H4 (cell line): ENCODE data around the gene CCDC39. TPM values are rescaled to one million over a fixed set of nuclear protein-coding genes. Genes with fewer than 3 reads are reported as not detected.
"Not testable (repeated sequence)": the region's sequence is repeated elsewhere in the genome, so short reads cannot be mapped to it uniquely, and the experiment has no call there.

Source experiments
- DNase-seq: peaks from one replicate; pipeline ENCODE4 v3.0.0-alpha.2; 2015; ENCODE audit warnings: low spot score
- total RNA-seq: library from RNA; depleted of rRNA; stranded (reverse); fragments of >200 nt; shearing (Covaris generic); gene quantifications from 2 replicates; pipeline ENCODE4 v1.2.3, GENCODE V29; 2014

Gene CCDC39
- total RNA-seq, 1 experiment from 2014 or later, result not detected

DNA sequence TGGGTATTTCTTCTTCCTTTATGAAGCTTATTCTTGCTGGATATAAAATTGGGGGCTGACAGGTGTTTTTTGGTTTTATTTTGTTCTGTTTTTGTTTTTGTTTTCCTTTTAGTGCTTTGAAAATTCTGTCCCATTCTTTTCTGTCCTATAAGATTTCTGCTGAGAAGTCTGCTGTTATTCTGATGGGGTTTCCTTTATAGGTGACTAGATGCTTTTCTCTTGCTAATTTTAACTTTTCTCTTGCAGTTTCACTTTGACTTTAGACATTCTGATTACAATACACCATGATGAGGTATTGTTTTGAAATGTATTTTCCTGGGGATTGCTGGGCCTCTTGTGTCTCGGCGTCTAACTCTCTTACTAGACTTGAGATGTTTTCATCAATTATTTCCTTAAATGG is 54.6 kb downstream of the CCDC39 start:
- no peak for DNase-seq

DNA sequence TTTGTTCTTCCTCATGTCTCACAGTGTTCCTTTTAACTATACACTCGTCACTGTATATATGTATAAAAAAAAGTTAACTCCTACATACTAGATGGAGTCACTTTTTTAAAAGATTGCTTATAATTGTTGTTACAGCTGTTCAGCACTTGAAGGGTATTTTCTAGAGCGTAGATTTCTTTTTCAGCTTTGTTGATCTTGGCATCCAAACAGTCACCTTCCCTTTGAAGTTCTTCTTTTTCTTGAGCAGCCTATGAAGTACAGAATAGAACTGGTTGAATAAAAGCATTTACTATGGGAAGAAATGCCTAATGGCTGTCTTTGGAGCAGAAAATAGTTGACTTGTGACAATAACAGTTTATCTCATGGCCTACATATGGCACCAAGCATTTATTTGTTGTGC is 59.6 kb downstream of the CCDC39 start:
- no peak for DNase-seq

DNA sequence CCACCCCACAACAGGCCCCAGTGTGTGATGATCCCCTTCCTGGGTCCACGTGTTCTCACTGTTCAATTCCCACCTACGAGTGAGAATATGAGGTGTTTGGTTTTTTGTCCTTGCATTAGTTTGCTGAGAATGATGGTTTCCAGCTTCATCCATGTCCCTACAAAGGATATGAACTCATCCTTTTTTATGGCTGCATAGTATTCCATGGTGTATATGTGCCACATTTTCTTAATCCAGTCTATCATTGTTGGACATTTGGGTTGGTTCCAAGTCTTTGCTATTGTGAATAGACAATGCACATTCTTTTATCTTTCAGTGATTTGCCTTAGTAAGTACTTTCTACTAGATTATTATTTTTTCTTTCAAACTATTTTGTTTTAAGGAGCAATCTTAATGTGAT is 60.7 kb downstream of the CCDC39 start:
- DNase-seq, result not testable (repeated sequence)

GRCh38 chr3:180617049-180617448 is 62.2 kb downstream of the CCDC39 start:
- DNase-seq, result peak; percentile 22

DNA sequence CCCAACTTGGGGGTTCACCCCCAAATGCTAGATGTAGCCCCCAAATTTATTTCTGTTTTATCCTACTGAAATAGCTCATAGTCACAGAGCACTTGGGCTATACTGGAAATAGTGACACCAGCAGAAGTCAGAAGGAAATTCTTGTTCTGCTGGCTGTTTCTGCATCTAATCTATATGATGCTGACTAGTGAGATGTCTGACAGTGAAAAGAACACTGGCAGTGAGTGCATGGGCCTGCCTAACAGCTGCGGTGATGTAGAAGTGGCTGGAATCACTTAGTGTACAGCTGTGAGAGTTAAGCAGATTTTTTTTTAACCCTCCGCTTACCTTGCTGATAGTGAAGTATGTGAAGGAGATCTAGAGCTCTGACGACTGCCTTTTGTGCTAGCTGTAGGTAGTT is 63.3 kb downstream of the CCDC39 start:
- DNase-seq, result no peak

DNA sequence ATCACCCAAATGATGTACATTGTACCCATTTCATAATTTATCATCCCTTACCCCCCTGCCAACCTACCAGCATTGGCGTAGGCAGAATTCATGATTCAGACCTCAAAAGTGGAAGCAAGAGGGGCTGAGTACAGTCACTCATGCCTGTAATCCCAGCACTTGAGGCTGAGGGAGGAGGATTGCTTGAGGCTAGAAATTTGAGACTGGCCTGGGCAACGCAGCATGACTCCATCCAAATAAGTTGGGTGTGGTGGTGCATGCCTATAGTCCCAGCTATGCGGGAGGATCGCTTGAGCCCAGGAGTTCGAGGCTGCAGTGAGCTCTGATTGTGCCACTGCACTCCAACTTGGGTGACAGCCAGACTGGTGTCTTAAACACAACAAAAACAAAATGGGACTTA is 66.9 kb downstream of the CCDC39 start:
- DNase-seq, result no peak

GRCh38 chr3:180611006-180611405 is 68.3 kb downstream of the CCDC39 start:
- DNase-seq, result no peak

- peak; percentile 98 for DNase-seq
Measured at GRCh38 chr3:180601688-180602666, 77.3 kb downstream of the CCDC39 start, which contains the start of gene TTC14. Gene TTC14 (plus strand): TSS chr3:180602163. CDS start chr3:180602262, 99 bp downstream.

DNA sequence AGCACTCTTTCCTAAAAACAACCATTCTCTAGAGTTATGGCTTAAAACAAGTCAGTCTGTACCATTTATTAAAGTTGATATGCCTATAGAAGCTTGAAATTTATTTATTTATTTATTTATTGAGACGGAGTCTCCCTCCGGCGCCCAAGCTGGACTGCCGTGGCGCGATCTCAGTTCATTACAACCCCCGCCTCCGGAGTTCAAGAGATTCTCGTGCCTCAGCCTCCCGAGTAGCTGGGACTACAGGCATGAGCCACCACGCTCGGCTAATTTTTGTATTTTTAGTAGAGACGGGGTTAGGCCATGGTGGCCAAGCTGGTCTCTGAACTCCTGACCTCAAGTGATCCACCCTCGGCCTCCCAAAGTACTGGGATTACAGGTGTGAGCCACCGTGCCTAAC is 78.8 kb downstream of the CCDC39 start:
- no peak for DNase-seq

- no peak for DNase-seq
Measured at GRCh38 chr3:180595559-180595935, 83.7 kb downstream of the CCDC39 start.

DNA sequence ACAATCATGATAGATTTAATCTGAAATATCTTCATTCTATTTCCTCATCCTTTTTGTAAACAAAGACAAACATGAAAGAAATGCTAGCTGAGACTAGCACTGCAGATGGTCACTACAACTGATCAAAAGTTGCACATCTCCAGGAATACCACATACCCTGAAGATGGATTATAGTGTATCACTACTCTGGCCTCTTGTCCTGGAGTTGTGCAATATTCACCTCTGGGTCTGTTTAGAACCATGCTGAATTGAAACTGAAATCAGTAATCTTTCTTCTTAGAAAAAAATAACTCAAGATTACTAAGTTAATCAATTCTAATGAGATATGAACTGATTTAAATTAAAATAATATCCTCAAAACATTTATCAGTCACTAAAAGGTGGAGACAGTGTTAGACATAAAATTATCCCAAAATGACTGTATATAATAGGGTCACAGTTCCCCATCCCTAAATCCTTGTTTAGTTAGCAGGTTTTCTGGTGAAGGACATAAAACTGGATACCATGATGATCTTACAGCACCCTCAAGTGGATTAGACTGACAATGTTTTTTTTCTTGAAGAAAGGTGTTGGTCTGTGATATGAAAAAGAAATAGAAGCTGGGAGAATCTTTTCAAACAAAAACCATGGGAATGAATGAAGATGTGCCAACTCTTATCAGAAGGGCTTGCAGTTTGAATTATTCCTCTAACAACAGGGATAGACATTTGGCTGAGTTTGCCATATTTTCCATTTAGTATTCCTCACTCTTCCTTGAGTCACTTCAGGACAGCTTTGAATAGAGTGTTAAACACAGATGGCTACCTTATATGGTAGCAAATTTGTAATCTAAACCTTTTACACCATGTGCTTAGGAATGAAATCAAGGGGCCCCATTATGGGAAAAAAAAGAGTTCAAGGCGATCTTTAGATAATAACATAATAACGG is 84.4 kb downstream of the CCDC39 start:
- peak; percentile 38 for DNase-seq

DNA sequence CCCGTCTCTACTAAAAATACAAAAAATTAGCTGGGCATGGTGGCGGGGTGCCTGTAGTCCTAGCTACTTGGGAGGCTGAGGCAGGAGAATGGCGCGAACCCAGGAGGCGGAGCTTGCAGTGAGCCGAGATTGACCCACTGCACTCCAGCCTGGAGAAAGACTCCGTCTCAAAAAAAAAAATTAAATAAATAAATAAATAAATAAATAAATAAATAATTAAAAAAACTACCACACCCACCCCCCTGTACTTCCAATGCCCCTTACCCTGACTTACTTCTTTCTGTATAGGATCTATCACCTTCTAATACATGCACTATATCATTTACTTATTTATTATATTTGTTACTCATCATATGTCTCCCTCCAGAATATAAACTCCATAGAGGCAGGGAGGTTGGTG is 85.7 kb downstream of the CCDC39 start:
- DNase-seq, result not testable (repeated sequence)

- DNase-seq, result no peak
Measured at GRCh38 chr3:180590396-180590795, 88.9 kb downstream of the CCDC39 start.

DNA sequence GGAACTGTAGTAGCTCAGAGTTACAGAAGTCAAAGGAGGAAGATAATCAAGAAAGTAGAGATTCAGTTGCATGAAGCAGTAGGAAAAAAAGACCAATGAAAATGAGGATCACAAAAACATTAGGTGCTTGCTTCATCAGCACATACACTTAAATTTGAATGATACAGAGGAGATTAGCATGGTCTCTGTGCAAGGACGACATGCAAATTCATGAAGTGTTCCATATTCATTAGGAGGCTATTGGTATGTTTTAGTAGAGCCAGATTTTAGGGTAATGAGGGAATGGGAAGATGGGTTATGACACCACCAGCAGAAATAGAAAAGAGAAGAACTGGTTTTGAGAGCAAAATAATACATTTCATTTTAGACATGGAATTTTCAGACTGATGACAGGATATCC is 98.4 kb downstream of the CCDC39 start:
- DNase-seq, result no peak

GRCh38 chr3:180575571-180575970 is 103.7 kb downstream of the CCDC39 start:
- no peak for DNase-seq

DNA sequence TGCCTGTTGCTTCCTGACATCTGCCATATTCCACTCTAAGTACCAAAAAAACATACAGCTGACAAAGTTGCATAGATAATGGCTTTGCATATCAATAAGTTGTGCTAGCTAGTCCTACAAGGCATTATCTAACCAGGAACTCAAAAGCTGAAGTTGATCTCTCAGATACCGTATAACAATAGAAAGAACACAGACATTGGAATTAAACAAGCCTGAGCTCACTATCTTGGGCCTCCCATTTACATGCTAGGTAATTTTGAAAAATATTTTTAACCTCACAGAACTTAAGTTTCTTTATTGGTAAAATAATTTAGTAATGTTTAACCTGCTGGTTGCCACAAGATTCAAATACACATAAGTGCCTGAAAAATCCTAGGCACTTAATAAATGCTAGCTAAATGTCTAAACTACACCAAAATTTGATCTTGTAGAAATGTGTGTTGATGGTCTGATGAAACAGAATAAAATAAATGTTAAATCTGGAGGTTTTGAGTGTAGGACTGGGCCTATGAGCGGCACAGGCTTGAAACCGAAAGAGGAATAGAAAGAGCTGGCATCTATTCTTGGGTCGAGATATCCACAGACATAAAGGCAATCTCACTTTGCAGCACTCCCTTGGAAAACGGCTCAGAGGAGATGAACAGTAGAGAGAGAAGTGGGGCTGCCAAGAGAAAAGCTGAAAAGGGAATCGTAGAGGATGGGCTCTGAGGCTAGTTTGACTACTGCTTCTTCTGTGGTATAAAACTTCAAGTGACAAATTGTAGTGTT is 107.3 kb downstream of the CCDC39 start:
- no peak for DNase-seq

DNA sequence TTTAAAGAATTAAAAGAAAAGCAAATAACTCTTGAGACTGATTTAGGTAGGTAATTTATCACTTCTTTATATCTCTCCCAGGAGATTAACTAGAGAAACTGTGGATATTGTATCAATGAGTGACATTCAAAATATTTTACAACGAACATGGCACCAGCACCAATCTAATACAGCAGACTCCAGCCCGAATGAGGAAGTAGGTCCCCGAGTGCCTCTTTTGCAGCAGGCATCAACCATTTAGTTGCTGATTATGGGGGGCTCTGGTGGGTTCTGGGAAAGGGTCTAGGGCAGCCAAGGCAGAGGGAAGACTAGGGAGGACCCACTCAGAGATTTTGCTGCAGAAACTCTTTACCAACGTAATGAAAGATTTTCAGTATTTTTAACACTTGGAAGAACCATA is 109.1 kb downstream of the CCDC39 start:
- DNase-seq, result no peak

- DNase-seq, result no peak
Measured at GRCh38 chr3:180564676-180565075, 114.6 kb downstream of the CCDC39 start.
